Gastrocnemius medialis (tissue), 4 donors: ENCODE measurements around the gene PRKCA. TPM values are rescaled to one million over a fixed set of nuclear protein-coding genes. Genes with fewer than 3 reads are reported as not detected.

ENCODE experiments used
- ATAC-seq, 2 donors: fragments of 150-250 bp; one replicate each; pipeline ENCODE4 v1.9.1; 2016
- DNase-seq, 2 donors: peaks; one replicate each; pipeline ENCODE4 v3.0.0-alpha.2; 2019
- H3K27ac ChIP-seq, 4 donors: fragments of 200-600 bp; sonication (generic); 1 replicate in 1 of 4; 2 replicates in 3 of 4; pipeline ENCODE4 v1.5.1; 2016 to 2018; ENCODE audit warnings: mild to moderate bottlenecking in 2 of 4, moderate library complexity in 1 of 4
- H3K27me3 ChIP-seq, 3 donors: fragments of 200-600 bp; sonication (generic) in 2 of 3; 1 replicate in 1 of 3; 2 replicates in 2 of 3; pipeline versions ENCODE4 v1.5.1 to v1.6.0; 2016 to 2019; ENCODE audit warnings: mild to moderate bottlenecking in 1 of 3, moderate library complexity in 1 of 3
- H3K36me3 ChIP-seq, 2 donors: fragments of 200-600 bp; sonication (generic) in 1 of 2; one replicate each; pipeline ENCODE4 v1.5.1; 2017 to 2018
- H3K4me1 ChIP-seq, 2 donors: fragments of 200-600 bp; sonication (generic) in 1 of 2; one replicate each; pipeline ENCODE4 v1.5.1; 2016 to 2017; ENCODE audit warnings: mild to moderate bottlenecking in 2 of 2
- H3K4me3 ChIP-seq, 4 donors: fragments of 200-600 bp; sonication (generic) in 3 of 4; 1 replicate in 1 of 4; 2 replicates in 3 of 4; pipeline ENCODE4 v1.5.1; 2016 to 2019; ENCODE audit warnings: mild to moderate bottlenecking in 2 of 4
- H3K9me3 ChIP-seq, 3 donors: fragments of 200-600 bp; sonication (generic) in 2 of 3; 1 replicate in 1 of 3; 2 replicates in 2 of 3; pipeline ENCODE4 v1.5.1; 2016 to 2019
- CTCF ChIP-seq, 5 experiments: fragments of 450-650 bp in 3 of 5; fragments of 200-600 bp in 2 of 5; sonication (generic) in 2 of 5; IDR thresholded peaks in 4 of 5; conservative IDR thresholded peaks in 1 of 5; 1 replicate in 4 of 5; 2 replicates in 1 of 5; pipeline ENCODE4 v1.5.1; 2016 to 2019; ENCODE audit warnings: antibody characterized with exemption in 5 of 5, mild to moderate bottlenecking in 3 of 5, moderate library complexity in 3 of 5
- POLR2A ChIP-seq, 2 donors: fragments of 450-650 bp; IDR thresholded peaks; one replicate each; pipeline ENCODE4 v1.6.1; 2017; ENCODE audit warnings: antibody characterized with exemption in 2 of 2, mild to moderate bottlenecking in 2 of 2, moderate library complexity in 2 of 2
- in situ Hi-C, 4 donors: fragments of 200-750 bp; cut with MboI; loops; one replicate each; pipeline versions ENCODE4 v1.15.0 to v1.8.0; 2017; ENCODE audit warnings: low sequenced_read_pairs in 4 of 4
- intact Hi-C: fragments of 100-400 bp; cut with DNase I; formaldehyde crosslinking; loops from one replicate; pipeline ENCODE4 v1.15.1; 2023; ENCODE audit warnings: low total_unique reads
- total RNA-seq, 4 donors: library from RNA; depleted of rRNA; stranded (reverse); fragments of >200 nt; gene quantifications; one replicate each; pipeline versions ENCODE4 v1.1.0 to v1.2.3, GENCODE V29; 2016

PRKCA gene
- total RNA-seq, 4 donors from 2014 or later = 7.6 to 16.8 (median 11.1) TPM

DNA sequence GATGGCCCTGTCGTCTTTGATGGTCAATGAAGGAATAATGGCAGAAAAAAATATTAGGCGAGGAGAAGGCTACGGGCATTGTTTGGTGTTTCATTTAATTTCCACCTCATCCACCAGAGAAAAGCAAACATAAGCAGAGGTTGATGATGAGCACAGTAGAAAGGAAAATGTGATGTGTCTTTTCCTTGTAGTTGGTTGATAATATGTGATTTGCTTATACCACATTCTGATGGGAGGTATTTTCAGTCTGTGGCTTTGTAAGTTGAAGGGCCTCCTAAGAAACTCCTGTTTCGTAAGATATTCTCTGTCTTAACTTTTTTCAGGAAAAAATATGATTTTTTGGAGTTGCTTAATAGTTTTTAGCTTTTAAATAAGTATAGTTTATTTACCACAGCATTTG, 215.7 kb downstream of the PRKCA start:
- DNase-seq (no peak), ATAC-seq (no peak)
- H3K27me3 ChIP-seq = no peaks in the 10 kb centered on the region
- no peaks in the 10 kb centered on the region for H3K9me3 ChIP-seq
- H3K27ac ChIP-seq = peak overlapping the region in 2 of 4 donors; percentile 44 to 59
- no peak for TF ChIP-seq POLR2A (IDR thresholded peaks at IDR 0.05)
- TF ChIP-seq CTCF (IDR thresholded peaks at IDR 0.05 in 4 of 5, conservative IDR thresholded peaks at IDR 0.05 in 1 of 5) = no peak
- peaks cover 17 to 19% of the 10 kb centered on the region in 2 donors for H3K4me1 ChIP-seq
- in situ Hi-C loops = no loop called here
- H3K4me3 ChIP-seq = no peak overlapping the region
- no peaks in the 10 kb centered on the region for H3K36me3 ChIP-seq
- intact Hi-C loops = no loop called here

DNA sequence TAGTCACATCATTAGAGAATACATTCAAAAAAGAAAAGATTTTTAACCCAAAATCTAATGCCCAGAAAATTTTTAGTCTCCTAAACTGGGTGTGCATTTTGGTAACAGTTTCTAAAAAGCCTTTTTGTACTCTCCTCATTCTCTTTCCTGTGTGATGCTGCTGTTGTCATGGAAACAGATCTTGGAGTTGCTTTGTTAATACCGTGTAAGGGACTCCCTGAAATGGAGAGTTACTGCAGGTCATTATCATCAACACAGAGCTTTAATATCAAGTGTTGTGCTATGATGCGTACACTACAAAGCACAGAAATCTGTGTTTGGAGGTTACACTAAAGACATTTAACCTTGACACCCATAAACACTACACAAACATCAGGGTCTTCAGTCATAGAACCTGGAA, 216.3 kb downstream of the PRKCA start:
- in situ Hi-C loops = no loop called here
- Histone ChIP-seq H3K27me3 (no peaks in the 10 kb centered on the region), H3K9me3 (no peaks in the 10 kb centered on the region), H3K27ac (peak overlapping the region in 1 of 4 donors; percentile 59), H3K4me3 (no peak overlapping the region), H3K36me3 (no peaks in the 10 kb centered on the region), H3K4me1 (peaks cover 22 to 24% of the 10 kb centered on the region in 2 donors)
- no peak for ATAC-seq
- no peak for DNase-seq
- TF ChIP-seq POLR2A (IDR thresholded peaks at IDR 0.05) (no peak), CTCF (IDR thresholded peaks at IDR 0.05 in 4 of 5, conservative IDR thresholded peaks at IDR 0.05 in 1 of 5) (no peak)
- intact Hi-C loops = no loop called here

GRCh38 chr17:66519154-66519553, 216.7 kb downstream of the PRKCA start:
- no peaks in the 10 kb centered on the region for H3K9me3 ChIP-seq
- no peak for DNase-seq
- H3K4me3 ChIP-seq = no peak overlapping the region
- no peak for ATAC-seq
- no peaks in the 10 kb centered on the region for H3K27me3 ChIP-seq
- peaks cover 26 to 29% of the 10 kb centered on the region in 2 donors for H3K4me1 ChIP-seq
- H3K36me3 ChIP-seq = no peaks in the 10 kb centered on the region
- no peak for TF ChIP-seq CTCF (IDR thresholded peaks at IDR 0.05 in 4 of 5, conservative IDR thresholded peaks at IDR 0.05 in 1 of 5)
- no peak for TF ChIP-seq POLR2A (IDR thresholded peaks at IDR 0.05)
- H3K27ac ChIP-seq = no peak overlapping the region
- in situ Hi-C loops (no loop called here), intact Hi-C loops (no loop called here)

DNA sequence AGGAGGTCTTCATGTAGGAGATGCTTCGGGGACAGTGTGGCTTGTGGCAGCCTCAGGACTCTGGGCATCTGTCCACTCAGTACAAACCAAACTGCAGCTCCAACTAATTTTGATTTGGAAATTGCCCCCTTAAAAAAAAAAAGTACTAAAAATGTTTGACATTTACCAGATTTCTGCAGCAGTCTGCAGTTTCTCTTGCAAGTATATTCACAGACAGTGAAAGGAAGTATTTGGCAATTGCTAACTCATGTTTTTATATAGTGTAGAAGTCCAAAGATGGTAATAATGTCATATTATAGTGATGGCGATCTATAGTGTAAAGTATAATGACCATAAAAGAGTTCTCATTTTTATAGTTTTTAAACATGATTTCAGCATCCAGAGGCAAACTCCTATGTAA, 218.6 kb downstream of the PRKCA start:
- Histone ChIP-seq H3K4me1 (peaks cover 28 to 29% of the 10 kb centered on the region in 2 donors), H3K4me3 (no peak overlapping the region), H3K27ac (no peak overlapping the region), H3K9me3 (no peaks in the 10 kb centered on the region), H3K36me3 (no peaks in the 10 kb centered on the region), H3K27me3 (no peaks in the 10 kb centered on the region)
- intact Hi-C loops = loop anchor here (5.0 kb wide), 1 partner anchor 219 kb away; the partner anchor contains the start of gene PRKCA
- ATAC-seq = no peak
- in situ Hi-C loops = no loop called here
- DNase-seq = no peak
- TF ChIP-seq POLR2A (IDR thresholded peaks at IDR 0.05) (no peak), CTCF (IDR thresholded peaks at IDR 0.05 in 4 of 5, conservative IDR thresholded peaks at IDR 0.05 in 1 of 5) (no peak)
